Stimulated activated CD4-positive, alpha-beta T cell treated with anti-CD3 and anti-CD28 coated beads, Interleukin-12 subunit alpha, Interleukin-12 subunit beta, amount 100 ng/mL, for 24 hours (primary cell): Measurements from ENCODE around the gene SLC39A11.
A peak's percentile ranks its signal among the peaks of the same experiment; 100 is the strongest.
"Not testable (repeated sequence)": the region's sequence is repeated elsewhere in the genome, so short reads cannot be mapped to it uniquely, and the experiment has no call there.

Source experiments
- DNase-seq, 2 experiments: peaks; one replicate each; pipeline ENCODE4 v3.0.0-alpha.2; 2020; ENCODE audit warnings: low read depth in 2 of 2

Gene SLC39A11

GRCh38 chr17:73092523-73093135 lies at the start of gene SLC39A11:
SLC39A11 (minus strand) TSS chr17:73092688; CDS start chr17:73088764, 3,924 bp downstream.
- DNase-seq, result peak; percentile 78 to 88

- DNase-seq, result no peak
Observed at GRCh38 chr17:73141411-73141810, 48.9 kb upstream of the SLC39A11 start.

- DNase-seq, result no peak
Observed at GRCh38 chr17:73140566-73140965, 48.1 kb upstream of the SLC39A11 start.

GRCh38 chr17:73139296-73139695 lies 46.8 kb upstream of the SLC39A11 start:
- DNase-seq, result no peak

GRCh38 chr17:73138541-73139138 lies 46.2 kb upstream of the SLC39A11 start:
- no peak for DNase-seq

- DNase-seq, result no peak
Observed at GRCh38 chr17:73137376-73137775, 44.9 kb upstream of the SLC39A11 start.

GRCh38 chr17:73135766-73136165 lies 43.3 kb upstream of the SLC39A11 start:
- DNase-seq, result no peak

- DNase-seq, result no peak
Observed at GRCh38 chr17:73133911-73134649, 41.6 kb upstream of the SLC39A11 start.

GRCh38 chr17:73132085-73132492 lies 39.6 kb upstream of the SLC39A11 start:
- no peak for DNase-seq

- DNase-seq, result not testable (repeated sequence)
Observed at GRCh38 chr17:73131439-73131838, 39.0 kb upstream of the SLC39A11 start.

- no peak for DNase-seq
Observed at GRCh38 chr17:73130977-73131376, 38.5 kb upstream of the SLC39A11 start.

GRCh38 chr17:73128496-73128895 lies 36.0 kb upstream of the SLC39A11 start:
- DNase-seq, result no peak

GRCh38 chr17:73126716-73127473 lies 34.4 kb upstream of the SLC39A11 start:
- DNase-seq, result no peak

- no peak for DNase-seq
Observed at GRCh38 chr17:73123606-73124320, 31.3 kb upstream of the SLC39A11 start.

- no peak for DNase-seq
Observed at GRCh38 chr17:73122953-73123605, 30.6 kb upstream of the SLC39A11 start.

GRCh38 chr17:73121506-73121905 lies 29.0 kb upstream of the SLC39A11 start:
- DNase-seq, result no peak

GRCh38 chr17:73119631-73120030 lies 27.1 kb upstream of the SLC39A11 start:
- DNase-seq, result no peak

- DNase-seq, result no peak
Observed at GRCh38 chr17:73118951-73119391, 26.5 kb upstream of the SLC39A11 start.

GRCh38 chr17:73118139-73118538 lies 25.7 kb upstream of the SLC39A11 start:
- no peak for DNase-seq

- DNase-seq, result no peak
Observed at GRCh38 chr17:73112246-73112645, 19.8 kb upstream of the SLC39A11 start.

- DNase-seq, result no peak
Observed at GRCh38 chr17:73111386-73111785, 18.9 kb upstream of the SLC39A11 start.
